Skeletal muscle satellite cell (primary cell): ENCODE results near the gene RRAGA. TPM values are rescaled to one million over a fixed set of nuclear protein-coding genes. Genes with fewer than 3 reads are reported as not detected.
"Not testable (repeated sequence)": the region's sequence is repeated elsewhere in the genome, so short reads cannot be mapped to it uniquely, and the experiment has no call there.

Experiments
- H3K27me3 ChIP-seq: 2 replicates; pipeline ENCODE4 v1.7.0; 2013; ENCODE audit warnings: low read length; ENCODE audit not compliant: control insufficient read depth, insufficient read depth
- H3K36me3 ChIP-seq: 2 replicates; pipeline ENCODE4 v1.7.0; 2013; ENCODE audit warnings: mild to moderate bottlenecking, control low read depth, low read length; ENCODE audit not compliant: insufficient read depth
- H3K4me1 ChIP-seq: 2 replicates; pipeline ENCODE4 v1.7.0; 2013; ENCODE audit warnings: low read length; ENCODE audit not compliant: control insufficient read depth, insufficient read depth
- H3K4me2 ChIP-seq: 2 replicates; pipeline ENCODE4 v1.7.0; 2013; ENCODE audit warnings: mild to moderate bottlenecking, low read length
- H3K4me3 ChIP-seq: 2 replicates; pipeline ENCODE4 v1.7.0; 2013; ENCODE audit warnings: low read length
- H3K9ac ChIP-seq: 2 replicates; pipeline ENCODE4 v1.7.0; 2013; ENCODE audit warnings: mild to moderate bottlenecking, low read depth, low read length, moderate library complexity
- H3K9me3 ChIP-seq: replicated peaks from 2 replicates; pipeline ENCODE4 v1.7.0; 2013; ENCODE audit warnings: mild to moderate bottlenecking, control low read depth, low read length
- total RNA-seq: library from RNA; depleted of rRNA; stranded (reverse); fragments of >200 nt; gene quantifications from 2 replicates; pipeline ENCODE4 v1.2.3, GENCODE V29; 2012; rRNA removed

The RRAGA gene
- 62.4 and 73.4 TPM in 2 replicates for total RNA-seq

GRCh38 chr9:19048966-19049916, at the start of gene RRAGA:
Gene RRAGA, plus strand, starts transcription at chr9:19049427. Its CDS starts 233 bp downstream, at chr9:19049660.
- Histone ChIP-seq H3K27me3 (no peaks in the 10 kb centered on the region), H3K9me3 (no peaks in the 10 kb centered on the region), H3K9ac (peak within 1 kb of the TSS; percentile 94), H3K4me1 (peaks cover 28% of the 10 kb centered on the region), H3K36me3 (peaks cover 5% of the 10 kb centered on the region), H3K4me2 (peak within 1 kb of the TSS; percentile 85), H3K4me3 (peak within 1 kb of the TSS; percentile 78)

GRCh38 chr9:19000133-19000532, 49.1 kb upstream of the RRAGA start:
- Histone ChIP-seq H3K4me2 (no peak overlapping the region), H3K9me3 (peaks cover 3% of the 10 kb centered on the region), H3K4me3 (no peak overlapping the region), H3K27me3 (no peaks in the 10 kb centered on the region), H3K9ac (no peak overlapping the region), H3K4me1 (no peaks in the 10 kb centered on the region), H3K36me3 (no peaks in the 10 kb centered on the region)

- H3K9ac ChIP-seq, result no peak overlapping the region
- peaks cover 3% of the 10 kb centered on the region for H3K27me3 ChIP-seq
- H3K36me3 ChIP-seq, result no peaks in the 10 kb centered on the region
- no peaks in the 10 kb centered on the region for H3K9me3 ChIP-seq
- H3K4me1 ChIP-seq, result no peaks in the 10 kb centered on the region
- no peak overlapping the region for H3K4me2 ChIP-seq
- no peak overlapping the region for H3K4me3 ChIP-seq
These were observed 39.7 kb upstream of the RRAGA start for GRCh38 chr9:19009391-19009965.

GRCh38 chr9:19018201-19018600, 31.0 kb upstream of the RRAGA start:
- Histone ChIP-seq H3K36me3 (no peaks in the 10 kb centered on the region), H3K4me3 (no peak overlapping the region), H3K4me2 (no peak overlapping the region), H3K4me1 (no peaks in the 10 kb centered on the region), H3K27me3 (peaks cover 2% of the 10 kb centered on the region), H3K9ac (no peak overlapping the region), H3K9me3 (no peaks in the 10 kb centered on the region)

GRCh38 chr9:19020886-19021455, 28.3 kb upstream of the RRAGA start:
- no peak overlapping the region for H3K4me3 ChIP-seq
- H3K36me3 ChIP-seq, result no peaks in the 10 kb centered on the region
- H3K27me3 ChIP-seq, result peaks cover 3% of the 10 kb centered on the region
- no peaks in the 10 kb centered on the region for H3K4me1 ChIP-seq
- H3K9ac ChIP-seq, result no peak overlapping the region
- no peak overlapping the region for H3K4me2 ChIP-seq
- no peaks in the 10 kb centered on the region for H3K9me3 ChIP-seq

- H3K36me3 ChIP-seq, H3K27me3 ChIP-seq, H3K4me2 ChIP-seq: not testable (repeated sequence)
These were observed 27.6 kb upstream of the RRAGA start for GRCh38 chr9:19021649-19022048.

GRCh38 chr9:19022206-19022605, 27.0 kb upstream of the RRAGA start:
- Histone ChIP-seq H3K4me3 (no peak overlapping the region), H3K9ac (no peak overlapping the region), H3K27me3 (peaks cover 3% of the 10 kb centered on the region), H3K4me2 (no peak overlapping the region), H3K36me3 (no peaks in the 10 kb centered on the region), H3K4me1 (no peaks in the 10 kb centered on the region), H3K9me3 (no peaks in the 10 kb centered on the region)

More at GRCh38 chr9:19021649-19022048, 27.6 kb upstream of the RRAGA start:
- H3K4me1 ChIP-seq, H3K9me3 ChIP-seq, H3K9ac ChIP-seq, H3K4me3 ChIP-seq: not testable (repeated sequence)

- H3K36me3 ChIP-seq, result no peaks in the 10 kb centered on the region
- no peak overlapping the region for H3K9ac ChIP-seq
- no peaks in the 10 kb centered on the region for H3K9me3 ChIP-seq
- H3K4me1 ChIP-seq, result no peaks in the 10 kb centered on the region
- H3K4me2 ChIP-seq, result no peak overlapping the region
- no peak overlapping the region for H3K4me3 ChIP-seq
- peaks cover 3% of the 10 kb centered on the region for H3K27me3 ChIP-seq
These were observed 26.1 kb upstream of the RRAGA start for GRCh38 chr9:19023078-19023477.

GRCh38 chr9:19026375-19026774, 22.9 kb upstream of the RRAGA start:
- Histone ChIP-seq H3K4me1 (no peaks in the 10 kb centered on the region), H3K9me3 (no peaks in the 10 kb centered on the region), H3K4me3 (no peak overlapping the region), H3K27me3 (peaks cover 3% of the 10 kb centered on the region), H3K9ac (no peak overlapping the region), H3K4me2 (no peak overlapping the region), H3K36me3 (no peaks in the 10 kb centered on the region)

- no peaks in the 10 kb centered on the region for H3K36me3 ChIP-seq
- no peak overlapping the region for H3K4me2 ChIP-seq
- no peaks in the 10 kb centered on the region for H3K9me3 ChIP-seq
- no peaks in the 10 kb centered on the region for H3K4me1 ChIP-seq
- H3K9ac ChIP-seq, result no peak overlapping the region
- H3K27me3 ChIP-seq, result peaks cover 3% of the 10 kb centered on the region
- no peak overlapping the region for H3K4me3 ChIP-seq
These were observed 21.4 kb upstream of the RRAGA start for GRCh38 chr9:19027825-19028224.

GRCh38 chr9:19028835-19029451, 20.3 kb upstream of the RRAGA start:
- no peaks in the 10 kb centered on the region for H3K36me3 ChIP-seq

More at GRCh38 chr9:19028835-19029451, 20.3 kb upstream of the RRAGA start:
- no peak overlapping the region for H3K4me2 ChIP-seq
- no peak overlapping the region for H3K4me3 ChIP-seq
- H3K9me3 ChIP-seq, result no peaks in the 10 kb centered on the region
- H3K4me1 ChIP-seq, result no peaks in the 10 kb centered on the region
- no peaks in the 10 kb centered on the region for H3K27me3 ChIP-seq
- no peak overlapping the region for H3K9ac ChIP-seq
